OCI-M1 (cell line): ENCODE measurements around the gene PTPRN2.

Experiments used
- DNase-seq: peaks from one replicate; lab custom pipeline; 2025; lab: John Stamatoyannopoulos, UW

PTPRN2 gene

DNA sequence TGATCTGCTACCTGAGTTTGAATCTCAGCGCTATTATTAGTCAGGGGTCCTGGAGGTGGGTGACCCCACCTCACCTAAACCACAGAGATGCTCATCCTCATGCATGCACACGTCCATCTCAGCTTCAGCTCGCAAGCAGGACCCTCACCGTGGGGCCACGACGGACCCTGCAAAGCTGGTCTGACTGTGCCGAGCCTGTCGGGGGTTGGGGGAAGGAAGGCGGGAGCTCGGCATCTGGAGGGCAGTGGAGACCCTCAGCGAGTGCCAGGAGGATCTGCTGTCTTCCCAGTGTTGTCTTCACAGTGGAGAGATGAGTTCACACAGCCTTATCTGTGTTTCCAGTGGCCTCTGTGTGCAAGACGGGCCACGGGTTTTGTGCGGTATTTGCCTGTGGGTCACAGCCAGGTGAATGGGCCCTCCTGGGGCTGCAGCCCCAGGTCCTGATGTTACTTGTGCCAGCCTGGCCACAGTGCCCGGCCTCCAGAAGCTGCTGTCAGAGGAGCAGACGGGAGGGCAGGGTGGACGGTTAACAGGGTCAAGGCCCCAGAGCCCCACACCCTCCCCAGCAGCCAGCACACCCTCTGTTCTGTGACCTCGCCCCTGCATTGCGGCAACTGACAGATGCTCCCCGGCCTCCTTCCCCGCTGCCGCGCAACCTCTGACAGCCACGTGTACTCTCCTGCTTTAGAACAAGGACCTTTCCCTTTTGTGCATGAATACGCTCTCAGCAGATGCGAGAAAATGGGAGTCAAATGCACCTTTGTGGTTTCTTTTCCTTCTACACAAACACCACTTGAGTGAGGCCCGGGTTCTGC, 722.1 kb downstream of the PTPRN2 start:
- DNase-seq, result no peak

DNA sequence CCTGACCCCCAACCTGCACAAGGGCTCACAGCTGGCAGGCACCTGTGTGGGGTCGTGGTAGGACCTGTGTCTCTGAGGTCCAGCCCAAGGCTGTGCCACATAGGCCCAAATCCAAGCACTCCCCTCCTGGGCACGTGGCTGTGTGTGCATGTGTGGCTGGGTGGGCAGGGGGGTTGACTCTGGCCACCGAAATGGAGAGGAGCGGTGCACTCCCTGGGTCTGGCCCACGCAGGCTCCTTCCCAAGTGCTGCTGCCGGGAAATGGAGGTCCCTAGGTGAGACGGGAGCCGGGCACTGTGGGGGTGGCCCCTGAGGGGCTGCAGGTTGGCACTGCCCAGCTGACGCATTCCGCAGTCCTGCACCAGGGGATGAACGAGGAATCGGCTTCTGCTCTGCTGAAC, 722.7 kb downstream of the PTPRN2 start:
- no peak for DNase-seq

DNA sequence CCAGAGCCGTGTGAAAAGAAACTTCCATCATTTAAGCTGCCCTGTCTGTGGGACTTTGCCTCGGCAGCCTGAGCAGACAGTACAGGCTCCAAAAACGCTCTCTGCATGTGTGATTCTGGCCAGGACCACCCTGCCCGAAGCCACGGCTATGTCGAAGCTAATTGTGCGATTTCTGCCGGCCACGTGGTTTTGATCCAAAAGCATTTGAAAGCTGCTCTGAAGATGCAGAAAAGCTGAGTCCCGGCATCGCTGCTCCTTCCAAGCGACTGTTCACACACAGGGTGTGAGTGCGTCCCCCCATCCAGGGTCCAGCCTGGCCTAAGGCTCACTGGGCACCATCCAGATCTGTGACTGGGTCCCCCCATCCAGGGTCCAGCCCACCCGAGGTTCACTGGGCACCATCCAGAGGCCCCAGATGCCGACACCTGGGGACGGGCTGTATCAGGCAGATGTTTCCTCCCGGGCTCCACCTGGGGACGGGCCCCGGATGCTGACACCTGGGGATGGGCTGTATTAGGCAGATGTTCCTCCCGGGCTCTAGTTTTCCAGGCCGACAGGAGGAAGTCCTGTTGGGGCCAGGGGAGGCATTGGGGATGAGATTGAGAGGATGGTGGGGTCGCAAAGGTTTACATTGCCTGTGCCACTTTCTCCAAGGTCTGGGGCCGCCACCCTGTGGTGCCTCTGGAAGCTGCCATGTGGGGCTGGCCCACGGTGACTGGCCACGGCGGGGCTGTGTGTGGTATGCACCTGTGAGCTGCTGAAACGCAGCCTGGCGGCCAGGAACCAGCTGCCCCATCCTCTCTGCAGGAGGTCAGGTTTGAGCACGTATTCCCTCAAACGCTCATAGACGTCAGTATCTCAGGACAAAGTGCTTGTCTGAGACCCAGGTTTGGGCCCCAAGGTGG, 723.5 kb downstream of the PTPRN2 start:
- no peak for DNase-seq

DNA sequence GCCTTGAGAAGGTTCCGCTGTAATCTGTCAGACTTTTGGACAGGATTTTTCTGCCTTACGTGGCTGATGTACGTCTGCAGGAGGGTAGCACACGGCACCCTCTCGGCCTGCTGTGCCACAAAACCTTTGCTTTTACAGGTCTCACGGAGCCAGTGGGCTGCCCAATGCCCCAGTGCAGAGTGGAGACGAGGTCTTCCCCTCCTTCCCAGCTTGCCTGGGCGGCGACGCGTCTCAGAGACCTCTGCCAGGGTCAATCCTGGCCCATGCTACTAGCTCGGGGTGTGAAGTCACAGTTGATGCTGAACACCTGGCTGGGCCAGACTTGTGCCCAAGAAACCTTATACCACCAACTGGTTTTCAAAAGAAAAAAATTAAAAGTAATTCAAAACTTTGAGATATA, 724.4 kb downstream of the PTPRN2 start:
- no peak for DNase-seq

DNA sequence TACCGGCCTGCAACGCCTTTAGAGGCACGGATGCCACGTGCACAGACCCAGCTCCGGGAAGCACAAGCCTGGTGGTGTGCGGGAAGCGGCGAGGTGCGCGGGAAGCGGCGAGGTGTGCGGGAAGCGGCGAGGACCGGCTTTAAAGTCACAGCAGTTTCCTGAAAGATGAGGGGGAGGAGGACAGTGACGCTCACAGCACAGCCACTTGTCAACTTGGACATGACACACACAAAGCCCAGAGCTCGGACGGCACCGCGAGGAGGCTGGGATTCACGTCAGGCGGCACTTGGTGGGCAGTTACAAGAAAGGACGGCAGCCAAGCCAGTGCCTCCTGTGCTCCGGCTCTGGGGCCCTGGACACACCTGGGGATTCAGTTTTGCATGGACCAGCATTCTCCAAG, 724.9 kb downstream of the PTPRN2 start:
- no peak for DNase-seq

DNA sequence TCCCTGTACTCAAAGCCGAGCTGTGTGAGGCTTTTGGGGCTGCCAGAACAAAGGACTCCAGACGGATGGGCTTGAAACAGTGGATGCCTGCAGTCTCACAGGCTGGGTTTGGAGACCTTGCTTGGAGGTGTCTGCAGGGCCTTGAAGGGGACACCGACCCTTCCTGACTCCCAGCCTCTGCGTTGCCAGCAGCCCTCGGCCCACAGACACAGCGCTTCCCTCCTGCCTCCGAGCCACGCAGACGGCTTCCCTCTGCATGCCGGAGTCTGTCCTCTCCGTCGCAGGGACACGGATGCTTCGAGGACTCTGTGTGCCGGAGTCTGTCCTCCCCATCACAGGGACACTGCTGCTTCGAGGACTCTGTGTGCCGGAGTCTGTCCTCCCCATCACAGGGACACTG, 726.1 kb downstream of the PTPRN2 start:
- DNase-seq, result no peak

DNA sequence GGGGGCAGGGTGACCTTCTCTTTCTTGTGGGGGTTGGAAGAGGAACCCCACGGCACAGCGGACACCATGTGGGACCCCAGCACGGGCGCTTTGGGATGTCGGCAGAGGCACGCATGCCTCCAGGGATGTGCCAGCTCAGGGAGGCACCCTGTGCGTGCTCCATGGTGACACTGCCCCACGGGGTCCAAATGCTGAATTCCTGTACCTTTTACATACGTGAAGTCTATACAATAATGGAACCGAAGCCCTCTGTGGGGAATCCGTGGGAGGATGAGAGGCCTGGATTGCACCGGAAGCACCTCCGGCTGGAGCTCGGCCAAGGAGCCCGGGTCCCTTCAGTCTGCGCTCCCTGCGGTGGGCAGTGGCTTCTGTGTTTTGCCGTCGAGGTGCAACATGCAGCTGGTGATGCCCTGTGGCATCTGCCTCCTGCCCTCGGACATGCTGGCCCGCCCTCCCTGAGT, 726.6 kb downstream of the PTPRN2 start:
- DNase-seq, result no peak

DNA sequence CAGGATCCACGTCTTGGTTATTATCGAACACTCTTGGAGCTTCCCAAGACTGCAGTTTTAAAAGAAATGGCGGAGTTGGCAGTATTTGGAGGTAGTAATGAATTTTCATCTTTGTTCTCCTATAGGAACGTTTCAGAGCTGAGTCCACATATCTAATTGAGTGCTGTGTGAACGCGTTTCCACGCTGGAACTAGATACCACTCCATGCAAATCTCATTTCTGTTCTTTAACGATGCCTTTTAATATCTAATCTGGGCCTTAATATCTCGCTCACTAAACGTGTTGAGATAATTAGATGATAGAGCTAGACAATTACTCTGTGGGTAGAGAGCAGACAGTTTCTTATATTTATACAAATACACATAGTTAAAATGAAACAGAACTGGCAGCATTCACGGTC, 727.2 kb downstream of the PTPRN2 start:
- DNase-seq, result no peak

DNA sequence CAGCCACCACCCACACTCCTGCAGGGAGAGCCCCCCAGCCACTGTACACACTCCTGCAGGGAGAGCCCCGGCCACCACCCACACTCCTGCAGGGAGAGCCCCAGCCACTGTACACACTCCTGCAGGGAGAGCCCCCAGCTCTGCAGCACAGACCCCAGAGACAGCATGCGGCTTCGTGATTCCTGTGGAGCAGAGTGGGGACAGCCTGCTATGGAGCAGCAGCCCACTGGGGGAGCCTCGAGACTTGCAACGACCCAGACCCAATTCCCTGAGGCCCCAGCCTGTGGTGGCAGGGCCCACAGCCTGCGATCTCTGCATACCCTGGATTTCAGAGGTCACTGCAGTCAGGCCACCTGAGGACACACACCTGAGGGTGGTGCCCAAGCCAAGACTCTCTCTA, 727.7 kb downstream of the PTPRN2 start:
- DNase-seq, result no peak

DNA sequence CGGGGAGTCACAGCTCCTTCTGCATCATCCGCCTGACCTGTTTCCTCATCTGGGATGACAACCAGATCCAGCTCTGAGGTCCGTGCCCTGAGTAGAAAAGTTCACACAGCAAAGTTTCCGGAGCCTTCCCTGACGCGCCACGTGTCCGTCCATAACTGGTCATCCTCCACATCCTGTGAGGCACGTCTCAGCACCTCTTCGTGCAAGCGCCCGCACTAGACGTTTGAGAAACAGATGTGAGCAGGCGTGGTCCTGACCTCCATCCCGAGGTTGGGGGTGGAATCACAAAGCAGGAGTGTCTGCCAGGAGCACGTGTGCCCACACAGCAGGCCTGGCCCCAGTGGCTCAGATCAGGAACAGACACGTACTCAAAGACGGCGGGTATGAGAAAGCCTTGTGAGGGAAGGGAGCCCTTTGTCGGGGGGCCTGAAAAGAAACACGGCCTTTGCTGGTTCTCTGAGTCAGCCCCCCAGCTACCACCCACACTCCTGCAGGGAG, 730.0 kb downstream of the PTPRN2 start:
- DNase-seq, result no peak

DNA sequence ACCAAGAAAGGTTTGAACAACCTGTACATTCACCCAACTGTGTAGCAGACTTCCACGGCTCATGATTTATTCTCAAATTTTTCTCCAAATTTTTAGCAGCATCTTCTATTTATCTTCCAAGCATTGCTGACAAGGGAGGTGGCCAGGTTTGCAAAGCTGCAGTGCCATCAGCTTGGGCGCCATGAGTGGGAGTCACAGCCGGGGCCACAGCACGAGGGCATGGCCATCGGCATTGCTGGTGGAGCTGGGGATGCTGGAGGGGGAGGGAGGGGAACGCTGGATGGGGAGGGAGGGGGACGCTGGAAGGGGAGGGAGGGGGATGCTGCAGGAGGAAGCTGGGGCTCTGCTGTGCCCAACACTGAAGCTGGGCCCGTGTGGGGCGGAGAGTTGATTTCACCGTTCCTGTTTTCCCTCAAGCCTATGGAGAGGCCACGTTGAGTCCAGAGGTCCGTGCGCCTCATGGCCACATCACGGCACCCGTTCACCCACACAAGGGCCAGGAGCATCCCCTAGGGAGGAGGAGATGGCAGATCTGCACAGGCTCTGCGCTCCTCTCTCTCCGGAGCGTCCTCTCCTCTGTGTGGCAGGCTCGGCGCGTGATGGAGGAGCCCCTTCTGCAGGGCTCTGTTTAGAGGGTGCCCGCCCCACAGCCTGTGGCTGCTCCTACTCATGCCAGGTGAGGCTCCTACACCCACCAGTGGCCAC, 730.6 kb downstream of the PTPRN2 start:
- DNase-seq, result no peak

DNA sequence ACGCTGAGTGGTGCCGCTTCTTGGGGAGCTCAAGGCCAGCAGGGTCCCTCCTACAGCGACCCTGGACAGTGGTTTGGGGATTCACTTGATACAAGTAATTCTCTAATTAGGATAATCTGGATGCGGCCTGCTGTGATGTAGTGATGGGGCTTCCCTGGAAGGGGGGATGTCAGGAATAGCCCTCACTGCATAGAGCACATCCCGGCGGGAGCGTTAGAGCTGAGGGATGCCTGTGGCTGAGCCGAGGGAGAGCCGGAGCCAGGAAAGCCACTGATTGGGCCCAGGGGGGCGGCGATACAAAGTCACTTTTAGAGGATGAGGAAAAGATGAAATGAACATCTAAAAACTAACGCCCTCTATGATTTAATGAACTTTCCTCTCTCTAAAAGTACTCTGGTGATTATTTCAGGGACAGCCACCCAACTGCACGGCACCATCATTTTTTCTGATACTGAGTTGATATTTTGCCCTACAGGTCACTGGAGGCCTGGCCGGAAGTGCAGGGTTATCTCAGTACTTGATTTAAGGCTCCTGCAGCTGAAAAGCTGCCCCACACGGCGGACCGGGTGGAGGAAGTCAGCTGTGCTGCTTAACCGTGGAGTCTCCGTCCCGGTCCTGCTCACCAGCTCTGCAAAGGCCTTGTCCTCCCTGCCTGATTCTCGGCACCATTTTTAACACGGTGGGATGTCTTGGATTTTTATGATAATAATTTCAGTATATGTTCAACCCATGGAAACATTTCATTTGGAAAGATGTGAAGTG, 732.0 kb downstream of the PTPRN2 start:
- DNase-seq, result no peak

DNA sequence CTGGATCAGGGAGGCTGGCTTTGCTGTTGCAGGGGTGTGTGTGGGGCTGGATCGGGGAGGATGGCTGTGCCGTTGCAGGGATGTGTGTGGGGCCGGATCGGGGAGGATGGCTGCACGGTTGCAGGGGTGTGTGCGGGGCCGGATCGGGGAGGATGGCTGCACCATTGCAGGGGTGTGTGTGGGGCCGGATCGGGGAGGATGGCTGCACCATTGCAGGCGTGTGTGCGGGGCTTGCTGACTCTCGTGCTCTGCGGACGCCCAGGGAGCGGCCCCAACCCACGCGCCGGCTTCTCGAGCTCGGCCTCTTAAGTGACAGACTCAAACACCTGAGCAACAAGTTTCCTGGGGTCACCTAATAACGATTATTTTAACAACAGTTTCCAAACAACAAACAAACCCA, 732.6 kb downstream of the PTPRN2 start:
- DNase-seq, result no peak

DNA sequence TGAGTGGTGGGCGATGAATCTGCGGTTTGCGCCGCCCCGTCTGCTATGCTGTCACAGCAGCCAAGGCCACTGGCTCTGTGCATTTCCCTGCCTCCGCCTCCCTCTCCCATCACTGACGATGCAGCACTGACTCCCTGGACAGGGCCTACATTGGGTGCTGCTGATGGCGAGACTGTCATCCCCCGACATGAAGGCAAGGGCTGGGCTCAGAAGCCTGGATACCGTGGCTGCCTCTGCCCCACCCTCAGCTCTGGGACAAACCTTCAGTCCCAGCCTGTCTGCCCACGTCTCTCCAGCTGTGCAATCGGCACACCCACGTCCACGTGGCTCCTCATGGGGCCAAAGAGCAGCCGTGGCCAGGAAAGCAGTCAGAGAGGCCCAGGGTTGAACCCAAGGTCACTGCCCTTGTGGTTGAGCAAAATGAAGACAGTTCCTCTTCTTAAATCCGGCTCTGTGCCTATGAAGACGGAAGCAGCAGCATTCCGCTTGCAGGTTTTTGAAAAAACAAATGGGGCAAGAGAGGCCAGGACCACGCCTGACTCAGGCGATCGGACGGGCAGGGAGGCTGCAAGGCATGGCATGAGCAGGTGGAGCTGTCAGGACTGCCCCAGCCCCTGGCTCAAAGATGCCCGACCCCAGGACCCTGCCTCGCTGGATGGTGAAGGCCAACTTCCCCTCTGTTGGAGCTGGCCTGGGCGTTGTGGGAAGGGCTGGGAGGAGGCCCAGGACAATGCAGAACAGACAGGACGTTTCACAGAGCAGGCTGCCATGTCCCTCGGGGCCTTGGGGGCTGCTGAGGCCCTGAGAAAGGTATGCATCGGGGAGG, 733.3 kb downstream of the PTPRN2 start:
- DNase-seq, result peak; percentile 26

DNA sequence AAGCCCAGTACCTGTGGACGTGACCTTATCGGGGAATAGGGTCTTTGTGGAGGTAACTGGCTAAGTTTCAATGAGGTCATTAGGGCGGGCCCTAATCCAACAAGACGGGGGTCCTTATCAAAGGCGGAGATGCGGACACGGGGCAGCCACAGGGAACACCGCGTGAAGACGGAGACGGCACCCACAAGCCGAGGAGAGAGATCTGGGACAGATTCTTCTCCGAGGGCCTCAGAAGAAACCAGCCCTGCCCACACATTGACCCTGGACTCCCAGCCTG, 733.9 kb downstream of the PTPRN2 start:
- no peak for DNase-seq

DNA sequence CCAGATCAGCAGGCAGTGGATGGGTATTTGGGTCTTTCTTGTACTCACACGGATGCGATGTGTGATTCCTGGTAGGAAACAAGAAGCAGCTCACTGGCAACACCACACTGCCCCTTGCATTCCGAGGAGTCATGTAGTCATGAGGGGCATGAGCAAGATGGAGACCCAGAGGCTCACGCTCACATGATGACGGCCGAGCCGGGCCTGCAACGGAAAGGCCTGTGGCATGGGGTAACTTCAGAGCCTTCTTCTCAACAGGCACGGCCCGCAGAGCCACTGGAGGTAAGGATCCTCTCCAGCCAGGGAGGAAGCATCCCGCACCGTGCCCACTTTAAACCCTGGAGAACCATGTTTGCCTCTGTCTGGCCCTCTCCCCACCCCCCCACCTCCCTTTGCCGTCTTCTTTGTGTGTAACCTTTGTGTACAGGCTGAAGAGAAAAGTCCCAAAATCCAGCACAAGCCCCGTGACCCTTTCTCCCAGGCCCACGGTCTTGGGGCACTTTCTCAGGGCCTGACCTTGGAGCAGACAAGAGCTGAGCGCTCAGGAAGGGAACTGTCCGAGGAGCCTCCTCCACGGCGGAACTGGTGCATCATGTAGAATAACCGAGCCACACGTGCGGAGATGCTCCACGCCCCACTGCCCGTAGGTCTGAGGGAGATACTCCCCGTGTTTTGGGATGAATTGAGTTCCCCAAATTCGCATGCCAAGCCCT, 734.4 kb downstream of the PTPRN2 start:
- DNase-seq, result no peak

DNA sequence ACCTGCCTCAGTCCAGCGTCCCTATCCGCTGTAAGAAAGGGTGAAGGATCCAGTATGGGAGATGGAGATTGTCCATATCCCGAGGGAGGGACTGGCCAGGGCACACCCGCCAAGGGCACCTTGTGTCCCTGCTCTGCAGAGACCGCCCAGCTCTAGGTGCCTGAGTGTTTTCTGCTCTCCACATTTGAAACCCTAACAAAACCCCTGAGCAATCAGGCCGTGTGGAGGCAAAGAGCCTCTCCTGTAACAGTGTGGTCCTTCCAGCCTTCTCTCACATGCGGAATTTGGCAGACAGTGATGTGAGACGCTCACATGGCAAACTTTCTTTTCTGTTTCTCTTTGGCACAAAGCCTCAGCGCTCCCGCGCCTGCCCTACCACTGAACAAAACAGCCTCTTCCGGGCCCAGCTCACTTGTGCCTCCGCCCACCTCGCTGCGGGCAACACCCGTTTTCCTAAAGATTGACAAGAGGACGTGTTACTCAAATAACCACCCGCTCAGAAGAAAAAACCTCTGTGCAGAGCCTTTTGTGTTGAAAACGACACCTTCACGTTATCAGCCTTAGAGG, 736.0 kb downstream of the PTPRN2 start:
- DNase-seq, result peak; percentile 5

DNA sequence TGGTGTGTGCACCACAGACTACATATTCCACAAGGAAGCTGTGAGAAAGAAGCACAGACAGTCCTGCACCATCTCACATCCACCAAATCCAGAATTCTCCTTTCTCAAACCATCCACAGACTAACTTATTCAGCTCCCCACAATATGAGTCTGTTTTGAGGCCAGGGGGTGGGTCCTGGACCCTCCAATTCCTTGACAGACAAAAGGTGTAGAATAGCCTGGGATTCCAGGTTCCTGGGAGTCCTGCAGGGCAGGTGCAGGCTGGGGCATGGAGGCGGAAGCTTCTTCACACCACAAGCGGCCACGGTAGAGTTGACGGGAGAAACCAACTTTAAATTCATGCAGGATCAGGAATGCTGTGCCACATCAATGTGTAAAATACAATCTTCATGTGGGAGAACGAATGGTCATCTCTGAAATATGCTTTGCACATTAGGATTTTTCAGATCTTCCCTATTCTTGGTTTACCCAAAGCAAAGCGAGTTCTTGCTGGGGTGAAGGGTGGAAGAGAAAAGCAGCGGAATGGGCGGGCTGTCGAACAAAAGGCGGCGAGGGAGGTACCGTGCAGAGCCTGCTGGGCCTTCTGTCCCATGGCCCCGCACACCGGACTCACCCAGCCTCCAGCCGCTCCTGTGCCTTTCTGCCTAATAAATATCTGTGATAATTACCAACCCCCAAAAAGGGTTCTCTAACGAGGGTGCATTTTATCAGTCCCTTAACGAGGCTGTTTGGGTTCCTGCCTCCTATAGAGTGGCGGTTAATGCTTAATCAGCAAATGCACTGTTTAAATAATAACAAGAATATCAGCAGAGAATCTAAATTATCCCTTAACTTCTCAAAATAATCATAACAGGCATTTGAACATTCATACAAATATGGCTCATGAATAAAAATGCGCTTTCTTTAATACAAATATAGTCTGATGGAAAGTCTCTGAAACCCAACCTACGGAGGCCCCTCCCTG, 736.9 kb downstream of the PTPRN2 start:
- DNase-seq, result no peak

DNA sequence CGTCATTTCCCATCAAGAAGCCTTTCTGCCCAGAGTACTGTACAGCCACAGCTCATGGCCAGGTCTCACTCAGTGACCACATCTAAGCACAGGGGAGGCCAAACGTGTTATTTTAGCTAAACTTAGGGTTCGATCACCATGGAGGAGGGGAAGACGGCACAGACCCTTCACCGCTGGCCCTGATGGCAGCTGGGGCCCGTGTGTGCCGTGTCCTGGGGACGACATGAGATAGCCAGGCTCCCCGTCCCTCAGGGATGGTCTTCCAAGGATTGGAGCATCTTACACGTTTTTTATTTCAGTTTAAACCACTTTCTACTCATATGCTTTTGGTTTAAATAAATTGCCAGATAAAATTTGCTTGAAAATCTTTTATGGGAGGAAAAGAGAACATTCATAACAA, 737.9 kb downstream of the PTPRN2 start:
- no peak for DNase-seq
